ENCODE data around the gene S100A2.

DNA sequence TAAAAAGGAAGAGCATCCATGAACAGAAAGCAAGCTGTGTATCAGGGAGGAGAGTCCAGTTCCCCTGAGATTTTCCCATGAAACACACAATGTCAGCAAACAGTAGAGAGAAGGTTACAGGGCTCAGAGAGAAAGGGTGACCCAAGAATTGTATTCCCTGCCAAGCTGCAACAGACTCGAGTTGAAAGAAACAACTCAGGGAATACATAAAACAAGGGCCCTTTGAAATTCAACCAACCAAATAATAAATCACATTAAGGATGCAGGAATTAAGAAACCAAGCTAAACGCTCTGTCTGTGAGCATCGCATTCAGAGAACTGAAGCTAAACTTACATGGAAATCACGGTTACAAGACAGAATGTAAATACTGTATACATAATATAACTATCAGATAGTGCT is 27.1 kb upstream of the S100A2 start:
- TF ChIP-seq, protein P1, sequence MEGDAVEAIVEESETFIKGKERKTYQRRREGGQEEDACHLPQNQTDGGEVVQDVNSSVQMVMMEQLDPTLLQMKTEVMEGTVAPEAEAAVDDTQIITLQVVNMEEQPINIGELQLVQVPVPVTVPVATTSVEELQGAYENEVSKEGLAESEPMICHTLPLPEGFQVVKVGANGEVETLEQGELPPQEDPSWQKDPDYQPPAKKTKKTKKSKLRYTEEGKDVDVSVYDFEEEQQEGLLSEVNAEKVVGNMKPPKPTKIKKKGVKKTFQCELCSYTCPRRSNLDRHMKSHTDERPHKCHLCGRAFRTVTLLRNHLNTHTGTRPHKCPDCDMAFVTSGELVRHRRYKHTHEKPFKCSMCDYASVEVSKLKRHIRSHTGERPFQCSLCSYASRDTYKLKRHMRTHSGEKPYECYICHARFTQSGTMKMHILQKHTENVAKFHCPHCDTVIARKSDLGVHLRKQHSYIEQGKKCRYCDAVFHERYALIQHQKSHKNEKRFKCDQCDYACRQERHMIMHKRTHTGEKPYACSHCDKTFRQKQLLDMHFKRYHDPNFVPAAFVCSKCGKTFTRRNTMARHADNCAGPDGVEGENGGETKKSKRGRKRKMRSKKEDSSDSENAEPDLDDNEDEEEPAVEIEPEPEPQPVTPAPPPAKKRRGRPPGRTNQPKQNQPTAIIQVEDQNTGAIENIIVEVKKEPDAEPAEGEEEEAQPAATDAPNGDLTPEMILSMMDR (IDR thresholded peaks at IDR 0.05; ENCODE audit: low read depth, low read length, poor library complexity, severe bottlenecking), result no peak
- no peak for TF ChIP-seq EZH2phosphoT487 (IDR thresholded peaks at IDR 0.05; ENCODE audit: borderline replicate concordance, low read length)

Measured in DOHH2 (cell line).